Measurements from ENCODE around the gene GPR15.

The GPR15 gene

GRCh38 chr3:98532275-98532637, 478 bp downstream of the GPR15 start:
- no peak for DNase-seq

- no peak for DNase-seq
These were observed 1.2 kb downstream of the GPR15 start for GRCh38 chr3:98532709-98533571.

- no peak for DNase-seq
These were observed 2.4 kb downstream of the GPR15 start for GRCh38 chr3:98534168-98534567.

- no peak for DNase-seq
These were observed 3.0 kb downstream of the GPR15 start for GRCh38 chr3:98534734-98535133.

- no peak for DNase-seq
These were observed 4.8 kb downstream of the GPR15 start for GRCh38 chr3:98536456-98537017.

- peak; percentile 53 for DNase-seq
These were observed 8.6 kb downstream of the GPR15 start for GRCh38 chr3:98540346-98540745.

GRCh38 chr3:98541695-98542094, 9.9 kb downstream of the GPR15 start:
- no peak for DNase-seq

- DNase-seq = no peak
These were observed 10.8 kb downstream of the GPR15 start for GRCh38 chr3:98542623-98543022.

GRCh38 chr3:98545940-98546339, 14.2 kb downstream of the GPR15 start:
- no peak for DNase-seq

GRCh38 chr3:98548544-98548943, 16.8 kb downstream of the GPR15 start:
- DNase-seq = no peak

- no peak for DNase-seq
These were observed 19.1 kb downstream of the GPR15 start for GRCh38 chr3:98550833-98551232.

- no peak for DNase-seq
These were observed 19.5 kb downstream of the GPR15 start for GRCh38 chr3:98551236-98551635.

- DNase-seq = no peak
These were observed 20.0 kb downstream of the GPR15 start for GRCh38 chr3:98551754-98552153.

GRCh38 chr3:98552232-98553020, 20.6 kb downstream of the GPR15 start:
- no peak for DNase-seq

GRCh38 chr3:98553021-98553563, 21.3 kb downstream of the GPR15 start:
- peak; percentile 30 for DNase-seq

- no peak for DNase-seq
These were observed 22.0 kb downstream of the GPR15 start for GRCh38 chr3:98553753-98554152.

- no peak for DNase-seq
These were observed 22.8 kb downstream of the GPR15 start for GRCh38 chr3:98554580-98554979.

- no peak for DNase-seq
These were observed 23.2 kb downstream of the GPR15 start for GRCh38 chr3:98555025-98555379.

GRCh38 chr3:98556164-98557130, 24.7 kb downstream of the GPR15 start:
- peak; percentile 58 for DNase-seq

GRCh38 chr3:98557324-98558010, 25.7 kb downstream of the GPR15 start:
- DNase-seq = peak; percentile 49

GRCh38 chr3:98558100-98558827, 26.5 kb downstream of the GPR15 start:
- DNase-seq = no peak

Data from CD4-positive, alpha-beta T cell treated with Interleukin-21 for 1 hour (primary cell).